Activated naive CD4-positive, alpha-beta T cell treated with anti-CD3 and anti-CD28 coated beads, Interleukin-2, amount 50 U/mL, for 16 hours (primary cell): ENCODE results near the gene CFAP69.
A peak's percentile ranks its signal among the peaks of the same experiment; 100 is the strongest.
"Not testable (repeated sequence)": the region's sequence is repeated elsewhere in the genome, so short reads cannot be mapped to it uniquely, and the experiment has no call there.

ENCODE experiments used
- DNase-seq: peaks from one replicate; pipeline ENCODE4 v3.0.0-alpha.2; 2020

CFAP69 gene

DNA sequence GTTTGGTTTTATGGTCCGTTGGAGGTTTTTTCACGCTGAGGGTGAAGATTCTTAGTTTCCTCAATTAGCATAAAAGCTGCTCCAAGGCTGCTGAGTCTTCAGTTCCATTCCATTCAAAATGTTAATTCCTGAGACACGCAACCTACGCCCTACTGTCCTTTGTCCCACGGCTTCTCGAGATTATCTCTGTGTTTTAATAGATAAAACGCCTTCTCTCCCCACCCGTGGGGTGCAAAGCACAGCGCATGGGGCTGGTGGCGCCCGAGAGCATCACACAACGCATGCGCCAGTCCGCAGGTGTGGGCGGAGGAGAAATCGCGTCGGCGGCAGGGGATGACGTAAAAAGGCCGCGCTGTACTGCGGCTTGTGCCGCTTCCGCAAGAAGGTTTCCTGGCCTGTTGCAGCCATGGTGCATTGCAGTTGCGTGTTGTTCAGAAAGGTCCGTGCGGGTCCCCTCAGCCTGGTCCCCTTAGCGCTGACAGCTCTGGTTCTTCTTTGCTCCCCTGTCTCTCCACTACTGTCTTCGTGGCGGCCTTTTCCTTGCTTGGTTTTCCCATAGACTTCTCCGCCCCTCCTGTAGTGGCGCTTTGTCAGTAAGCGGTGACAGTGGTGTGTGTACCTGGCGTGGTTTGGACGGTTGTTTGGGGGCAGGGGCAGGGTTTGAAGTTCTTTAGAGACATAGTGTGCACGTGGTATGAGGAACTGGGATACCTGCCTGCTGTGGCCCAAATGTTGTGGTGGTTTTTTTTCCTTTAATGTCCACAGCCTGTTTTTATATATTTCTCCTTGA, 101.6 kb downstream of the CFAP69 start, which contains the start of gene GTPBP10:
Gene GTPBP10, plus strand, starts transcription at position 381 of the 790 bp plus-strand sequence. Its CDS starts 26 bp downstream, at position 407.
- DNase-seq = peak; percentile 96

DNA sequence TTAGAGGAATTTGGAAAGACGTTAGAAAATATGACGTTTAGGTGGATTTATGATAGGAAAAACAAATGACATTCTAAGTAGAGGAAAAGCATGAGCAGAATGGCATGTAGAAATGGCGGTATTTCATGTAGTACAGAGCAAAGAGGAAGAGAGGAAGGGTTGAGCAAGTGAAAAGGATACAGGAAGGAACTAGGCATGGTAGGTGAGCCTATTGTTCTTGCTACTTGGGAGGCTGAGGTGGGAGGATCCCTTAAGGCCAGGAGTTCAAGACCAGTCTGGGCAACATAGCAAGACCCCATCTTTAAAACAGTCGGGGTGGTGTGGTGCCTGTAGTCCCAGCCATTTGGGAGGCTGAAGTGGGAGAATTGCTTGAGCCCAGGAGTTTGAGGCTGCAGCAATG, 102.8 kb downstream of the CFAP69 start:
- DNase-seq = no peak

DNA sequence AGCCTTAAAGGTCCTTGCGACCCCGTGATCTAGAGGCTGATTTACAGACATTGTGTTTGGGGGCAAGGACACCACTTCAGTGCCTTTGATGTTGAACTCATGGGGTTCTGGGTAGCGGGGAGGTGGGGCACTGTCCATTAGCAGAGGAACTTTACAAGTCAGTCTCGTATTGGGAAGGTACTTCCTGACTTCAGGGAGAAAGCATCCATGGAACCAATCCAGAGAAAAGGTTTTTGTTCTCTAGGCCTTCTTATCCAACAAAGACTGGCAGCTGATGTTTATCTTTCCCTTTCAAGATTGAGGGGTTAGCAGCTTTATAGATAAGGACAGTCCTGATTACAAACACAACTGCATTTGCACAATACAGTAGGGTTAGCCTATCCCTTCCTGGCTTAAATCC, 104.3 kb downstream of the CFAP69 start:
- no peak for DNase-seq

DNA sequence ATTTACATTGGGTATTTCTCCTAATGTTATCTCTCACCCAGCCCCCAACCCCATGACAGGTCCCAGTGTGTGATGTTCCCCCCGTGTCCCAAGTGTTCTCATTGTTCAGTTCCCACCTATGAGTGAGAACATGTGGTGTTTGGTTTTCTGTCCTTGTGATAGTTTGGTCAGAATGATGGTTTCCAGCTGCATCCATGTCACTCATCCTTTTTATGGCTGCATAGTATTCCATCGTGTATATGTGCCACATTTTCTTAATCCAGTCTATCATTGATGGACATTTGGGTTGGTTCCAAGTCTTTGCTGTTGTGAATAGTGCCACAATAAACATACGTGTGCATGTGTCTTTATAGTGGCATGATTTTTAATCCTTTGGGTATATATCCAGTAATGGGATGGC, 105.1 kb downstream of the CFAP69 start:
- not testable (repeated sequence) for DNase-seq

DNA sequence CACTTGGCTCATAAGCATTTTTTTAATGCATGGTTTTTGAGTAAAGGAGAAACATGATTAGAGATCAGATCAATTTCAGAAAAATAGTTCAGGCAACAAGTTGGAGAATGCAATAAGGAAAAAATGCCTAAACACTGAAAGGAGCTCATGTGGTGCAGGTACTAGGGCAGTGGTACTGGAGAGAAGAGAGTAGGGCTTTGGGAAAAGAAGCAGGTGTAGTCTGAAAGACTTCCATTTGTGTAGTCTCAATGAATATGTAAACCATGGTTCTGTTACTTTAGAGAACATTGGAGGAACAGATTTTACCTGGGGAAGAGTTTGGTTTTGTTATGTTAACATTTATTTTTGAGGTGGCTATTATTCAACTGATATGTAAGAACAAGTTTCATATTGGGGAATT, 107.0 kb downstream of the CFAP69 start:
- no peak for DNase-seq
